Neuronal stem cell (in vitro differentiated cells): ENCODE measurements around the gene TLR7.

ENCODE experiments used
- DNase-seq: peaks from one replicate; pipeline ENCODE4 v3.0.0-alpha.2; 2013; ENCODE audit warnings: low spot score
- H2AFZ ChIP-seq: one replicate; pipeline ENCODE4 v1.6.1; 2013; ENCODE audit warnings: mild to moderate bottlenecking, low read length, inconsistent platforms
- H2AK5ac ChIP-seq: 2 replicates; pipeline ENCODE4 v1.6.1; 2013; ENCODE audit warnings: low read depth, mild to moderate bottlenecking, inconsistent platforms, low read length, moderate library complexity, mixed read lengths
- H2BK120ac ChIP-seq: 2 replicates; pipeline ENCODE4 v1.6.1; 2013; ENCODE audit warnings: low read depth, mild to moderate bottlenecking, inconsistent platforms, low read length, moderate library complexity, mixed read lengths
- H2BK12ac ChIP-seq: one replicate; pipeline ENCODE4 v1.6.1; 2013; ENCODE audit warnings: low read length, inconsistent platforms
- H2BK15ac ChIP-seq: 2 replicates; pipeline ENCODE4 v1.6.1; 2013; ENCODE audit warnings: mild to moderate bottlenecking, low read length, inconsistent platforms, mixed read lengths
- H2BK5ac ChIP-seq: one replicate; pipeline ENCODE4 v1.6.1; 2013; ENCODE audit warnings: inconsistent platforms, mild to moderate bottlenecking, low read length, moderate library complexity
- H3K14ac ChIP-seq: one replicate; pipeline ENCODE4 v1.6.1; 2013; ENCODE audit warnings: low read length, inconsistent platforms
- H3K18ac ChIP-seq: 2 replicates; pipeline ENCODE4 v1.6.1; 2013; ENCODE audit warnings: low read length, inconsistent platforms
- H3K23ac ChIP-seq: 2 replicates; pipeline ENCODE4 v1.6.1; 2013; ENCODE audit warnings: low read depth, mild to moderate bottlenecking, mixed read lengths, low read length, inconsistent platforms; ENCODE audit not compliant: poor library complexity
- H3K27ac ChIP-seq: replicated peaks from 3 replicates; pipeline ENCODE4 v1.5.1; 2013; ENCODE audit warnings: low read length, inconsistent platforms
- H3K27me3 ChIP-seq, 3 experiments: 2 replicates each; pipeline ENCODE4 v1.6.1; 2013; ENCODE audit warnings: low read length in 3 of 3, mild to moderate bottlenecking in 2 of 3, inconsistent platforms in 1 of 3, low read depth in 1 of 3, mixed read lengths in 1 of 3, moderate library complexity in 1 of 3; ENCODE audit not compliant: control insufficient read depth in 3 of 3, insufficient read depth in 3 of 3
- H3K36me3 ChIP-seq, 2 donors: replicated peaks in 1 of 2; 2 replicates each; pipeline ENCODE4 v1.6.1; 2013; ENCODE audit warnings: low read length in 2 of 2; ENCODE audit not compliant: control insufficient read depth in 2 of 2, insufficient read depth in 2 of 2
- H3K4ac ChIP-seq: 2 replicates; pipeline ENCODE4 v1.6.1; 2013; ENCODE audit warnings: inconsistent platforms, mild to moderate bottlenecking, low read length, moderate library complexity
- H3K4me1 ChIP-seq, 2 donors: 1 replicate in 1 of 2; 2 replicates in 1 of 2; pipeline ENCODE4 v1.6.1; 2013; ENCODE audit warnings: low read length in 2 of 2, low read depth in 1 of 2; ENCODE audit not compliant: control insufficient read depth in 2 of 2, insufficient read depth in 1 of 2
- H3K4me2 ChIP-seq: one replicate; pipeline ENCODE4 v1.6.1; 2013; ENCODE audit warnings: mild to moderate bottlenecking, low read length, inconsistent platforms; ENCODE audit not compliant: insufficient read depth, poor library complexity, severe bottlenecking
- H3K4me3 ChIP-seq, 2 donors: 2 replicates each; pipeline ENCODE4 v1.5.1; 2013; ENCODE audit warnings: low read length in 2 of 2, mild to moderate bottlenecking in 2 of 2, inconsistent platforms in 1 of 2, moderate library complexity in 1 of 2
- H3K79me1 ChIP-seq: one replicate; pipeline ENCODE4 v1.6.1; 2013; ENCODE audit warnings: low read depth, mild to moderate bottlenecking, inconsistent platforms, low read length, moderate library complexity
- H3K9ac ChIP-seq: one replicate; pipeline ENCODE4 v1.6.1; 2013; ENCODE audit warnings: mild to moderate bottlenecking, low read depth, low read length, inconsistent platforms; ENCODE audit not compliant: poor library complexity
- H3K9me3 ChIP-seq, 2 donors: replicated peaks in 1 of 2; 2 replicates each; pipeline versions ENCODE3 to v1.6.1; 2013; ENCODE audit warnings: low read length in 2 of 2, mild to moderate bottlenecking in 2 of 2, inconsistent platforms in 1 of 2, low read depth in 1 of 2, mixed read lengths in 1 of 2, moderate library complexity in 1 of 2; ENCODE audit not compliant: control insufficient read depth in 2 of 2, insufficient read depth in 1 of 2
- H4K8ac ChIP-seq: one replicate; pipeline ENCODE4 v1.6.1; 2013; ENCODE audit warnings: low read depth, mild to moderate bottlenecking, inconsistent platforms, low read length, moderate library complexity
- H4K91ac ChIP-seq: one replicate; pipeline ENCODE4 v1.6.1; 2013; ENCODE audit warnings: low read length, low read depth, mild to moderate bottlenecking, inconsistent platforms; ENCODE audit not compliant: poor library complexity
- WGBS, 2 donors: extraction: QIAGEN DNeasy Blood & Tissue Kit; methylation state at CpG; one replicate each; pipeline ENCODE4 v1.1.7; 2013; ENCODE audit warnings: missing lambda C conversion rate in 2 of 2, mixed read lengths in 1 of 2; ENCODE audit not compliant: insufficient read length in 2 of 2, insufficient replicate concordance in 1 of 2; ENCODE audit errors: extremely low coverage in 2 of 2; 5-methylcytosine and 5-hydroxymethylcytosine counted together

Gene TLR7

DNA sequence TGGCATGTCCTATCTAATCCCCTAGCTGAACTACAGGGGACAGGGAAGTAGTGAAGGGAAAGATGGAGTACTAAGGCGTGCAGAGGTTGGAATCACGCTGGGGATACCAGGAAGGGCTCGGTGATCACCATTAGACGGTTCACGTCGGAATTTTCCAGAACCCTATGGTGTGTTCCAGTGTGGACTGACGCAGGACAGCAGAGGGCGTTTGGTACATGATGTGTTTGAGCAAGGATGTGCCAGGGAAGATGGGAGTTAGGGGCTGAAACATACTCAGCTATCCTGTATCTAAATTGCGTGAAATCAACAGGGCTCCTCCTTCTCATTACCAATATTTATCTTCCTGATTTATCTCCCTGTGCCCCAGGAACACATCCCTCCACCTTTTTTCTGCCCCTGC is 41.9 kb upstream of the TLR7 start:
- no peaks in the 10 kb centered on the region for H3K4me1 ChIP-seq
- H3K14ac ChIP-seq = no peak overlapping the region
- no peak overlapping the region for H2AK5ac ChIP-seq
- peaks cover 0 to 4% (median 0%) of the 10 kb centered on the region in 3 experiments for H3K27me3 ChIP-seq
- H2AFZ ChIP-seq = no peak overlapping the region
- no peak overlapping the region for H2BK15ac ChIP-seq
- H3K27ac ChIP-seq = no peak overlapping the region
- H3K4me2 ChIP-seq = no peak overlapping the region
- no peak overlapping the region for H4K91ac ChIP-seq
- H3K4me3 ChIP-seq = no peak overlapping the region
- peaks cover 3 to 48% of the 10 kb centered on the region in 2 donors for H3K36me3 ChIP-seq
- H2BK5ac ChIP-seq = no peak overlapping the region
- no peaks in the 10 kb centered on the region for H3K9me3 ChIP-seq
- H2BK120ac ChIP-seq = no peak overlapping the region
- WGBS, 2 donors = no CpG with 5 or more reads among the region's 9 CpGs
- H3K9ac ChIP-seq = no peak overlapping the region
- no peak overlapping the region for H4K8ac ChIP-seq
- no peak overlapping the region for H3K4ac ChIP-seq
- no peak for DNase-seq
- no peak overlapping the region for H2BK12ac ChIP-seq
- H3K18ac ChIP-seq = no peak overlapping the region
- no peak overlapping the region for H3K23ac ChIP-seq
- H3K79me1 ChIP-seq = no peaks in the 10 kb centered on the region

- Histone ChIP-seq H3K36me3 (peaks cover 0 to 42% of the 10 kb centered on the region in 2 donors), H3K18ac (no peak overlapping the region), H4K91ac (no peak overlapping the region), H3K4me1 (no peaks in the 10 kb centered on the region), H3K4me3 (no peak overlapping the region), H3K14ac (no peak overlapping the region), H3K4ac (no peak overlapping the region), H2AFZ (no peak overlapping the region), H3K9ac (no peak overlapping the region), H4K8ac (no peak overlapping the region), H2BK5ac (no peak overlapping the region), H3K9me3 (no peaks in the 10 kb centered on the region), H2BK120ac (no peak overlapping the region), H2BK12ac (no peak overlapping the region), H3K4me2 (no peak overlapping the region), H3K27ac (no peak overlapping the region), H2BK15ac (no peak overlapping the region), H2AK5ac (no peak overlapping the region), H3K23ac (no peak overlapping the region), H3K27me3 (peaks cover 0 to 4% (median 0%) of the 10 kb centered on the region in 3 experiments), H3K79me1 (no peaks in the 10 kb centered on the region)
- DNase-seq = no peak
- no CpG with 5 or more reads among the region's 8 CpGs for WGBS, 2 donors
Measured at GRCh38 chrX:12825801-12826200, 41.1 kb upstream of the TLR7 start.

- Histone ChIP-seq H3K9ac (no peak overlapping the region), H3K4ac (no peak overlapping the region), H3K79me1 (no peaks in the 10 kb centered on the region), H2AFZ (no peak overlapping the region), H3K27ac (no peak overlapping the region), H3K18ac (no peak overlapping the region), H2BK12ac (no peak overlapping the region), H3K4me1 (peaks cover 0 to 3% of the 10 kb centered on the region in 2 donors), H2BK120ac (no peak overlapping the region), H2AK5ac (no peak overlapping the region), H3K9me3 (no peaks in the 10 kb centered on the region), H4K8ac (no peak overlapping the region), H2BK5ac (no peak overlapping the region), H4K91ac (no peak overlapping the region), H3K14ac (no peak overlapping the region), H3K4me3 (no peak overlapping the region), H3K4me2 (no peak overlapping the region), H3K36me3 (no peaks in the 10 kb centered on the region), H3K23ac (no peak overlapping the region), H3K27me3 (peaks cover 0 to 4% (median 0%) of the 10 kb centered on the region in 3 experiments), H2BK15ac (no peak overlapping the region)
- DNase-seq = no peak
- no CpG with 5 or more reads among the region's 2 CpGs for WGBS, 2 donors
Measured at GRCh38 chrX:12843061-12843667, 23.7 kb upstream of the TLR7 start.

DNA sequence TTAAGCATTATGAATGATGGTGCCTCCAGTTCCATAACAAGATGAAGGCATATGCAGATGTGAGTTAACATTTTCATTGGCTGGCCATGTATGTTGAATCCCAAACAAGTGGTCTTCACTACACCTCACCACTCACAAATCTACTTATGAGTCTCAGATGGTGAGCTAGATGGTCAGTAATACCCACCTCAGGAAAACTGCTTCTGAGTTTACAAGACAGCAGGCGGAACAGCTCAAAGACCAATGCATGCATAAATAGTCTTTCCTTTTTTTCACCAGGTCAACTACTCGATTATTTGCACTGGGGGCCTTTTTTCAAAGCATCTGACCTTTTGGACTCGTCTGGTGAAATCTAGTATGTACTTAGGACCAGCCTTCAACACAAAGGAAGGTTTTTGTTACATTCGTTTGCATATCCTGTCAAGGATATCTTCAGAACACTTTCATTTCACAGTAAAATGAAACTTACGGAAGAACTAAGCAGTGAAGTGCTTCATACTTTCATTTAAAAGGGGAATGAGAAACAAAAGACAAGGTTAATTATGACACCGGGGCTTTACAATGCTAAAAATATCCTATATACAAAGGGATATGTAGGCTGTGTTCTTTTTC is 23.1 kb upstream of the TLR7 start:
- no peak overlapping the region for H2AK5ac ChIP-seq
- peaks cover 0 to 4% (median 0%) of the 10 kb centered on the region in 3 experiments for H3K27me3 ChIP-seq
- H3K4me2 ChIP-seq = no peak overlapping the region
- no peak overlapping the region for H2AFZ ChIP-seq
- no peaks in the 10 kb centered on the region for H3K9me3 ChIP-seq
- no peak overlapping the region for H3K4ac ChIP-seq
- no peak overlapping the region for H2BK120ac ChIP-seq
- no peak overlapping the region for H3K27ac ChIP-seq
- H2BK12ac ChIP-seq = no peak overlapping the region
- no peaks in the 10 kb centered on the region for H3K36me3 ChIP-seq
- no peak overlapping the region for H2BK5ac ChIP-seq
- H3K18ac ChIP-seq = no peak overlapping the region
- no peak overlapping the region for H3K9ac ChIP-seq
- DNase-seq = no peak
- H2BK15ac ChIP-seq = no peak overlapping the region
- H4K8ac ChIP-seq = no peak overlapping the region
- H3K4me1 ChIP-seq = peaks cover 0 to 3% of the 10 kb centered on the region in 2 donors
- H3K14ac ChIP-seq = no peak overlapping the region
- no peak overlapping the region for H3K23ac ChIP-seq
- WGBS, 2 donors = no CpG with 5 or more reads among the region's 6 CpGs
- H4K91ac ChIP-seq = no peak overlapping the region
- no peak overlapping the region for H3K4me3 ChIP-seq
- no peaks in the 10 kb centered on the region for H3K79me1 ChIP-seq
